SU-DHL-6 (cell line): Measurements from ENCODE around the gene TNS1.

ENCODE experiments used
- H2AFZ ChIP-seq: fragments of 200-600 bp; sonication (generic); 2 replicates; pipeline ENCODE4 v1.6.1; 2014; ENCODE audit warnings: low read depth, mild to moderate bottlenecking, moderate library complexity, mixed read lengths, antibody characterized with exemption, low read length; ENCODE audit not compliant: severe bottlenecking
- H3F3A ChIP-seq: fragments of 200-600 bp; shearing (Covaris generic); 2 replicates; pipeline ENCODE4 v1.6.0; 2016; ENCODE audit warnings: antibody characterized with exemption, mild to moderate bottlenecking; ENCODE audit not compliant: insufficient read depth
- H3K27ac ChIP-seq: fragments of 200-600 bp; sonication (generic); 2 replicates; pipeline ENCODE4 v1.5.1; 2016; ENCODE audit warnings: low read depth, mild to moderate bottlenecking, low read length, moderate library complexity, mixed read lengths
- H3K27me3 ChIP-seq: fragments of 200-600 bp; sonication (generic), shearing (Covaris generic); 2 replicates; pipeline ENCODE4 v1.6.0; 2014; ENCODE audit warnings: mild to moderate bottlenecking, low read length
- H3K36me3 ChIP-seq: fragments of 200-600 bp; sonication (generic); 2 replicates; pipeline ENCODE4 v1.6.1; 2014; ENCODE audit warnings: mild to moderate bottlenecking, low read length, mixed read lengths
- H3K4me2 ChIP-seq: fragments of 300-600, 200-600 bp; shearing (Covaris generic), sonication (generic); 2 replicates; pipeline ENCODE4 v1.6.0; 2014; ENCODE audit warnings: low read length, low read depth, mild to moderate bottlenecking; ENCODE audit not compliant: poor library complexity, severe bottlenecking
- H3K4me3 ChIP-seq: fragments of 200-600 bp; sonication (generic); 2 replicates; pipeline ENCODE4 v1.5.1; 2014; ENCODE audit warnings: antibody characterized with exemption, low read length, mild to moderate bottlenecking, mixed read lengths; ENCODE audit not compliant: insufficient read depth, poor library complexity, severe bottlenecking
- H3K79me2 ChIP-seq: fragments of 200-600 bp; sonication (generic); 2 replicates; pipeline ENCODE4 v1.6.1; 2014; ENCODE audit warnings: mild to moderate bottlenecking, low read length, moderate library complexity; ENCODE audit not compliant: insufficient read depth
- H3K9ac ChIP-seq: fragments of 200-600 bp; sonication (generic); 2 replicates; pipeline ENCODE4 v1.7.0; 2014; ENCODE audit warnings: mild to moderate bottlenecking, low read length
- H3K9me2 ChIP-seq: fragments of 200-600 bp; sonication (generic); replicated peaks from 2 replicates; pipeline ENCODE4 v1.6.1; 2014; ENCODE audit warnings: low read length; ENCODE audit not compliant: insufficient read depth
- H3K9me3 ChIP-seq: fragments of 200-600 bp; sonication (generic); 2 replicates; pipeline ENCODE4 v1.6.1; 2014; ENCODE audit warnings: low read length, mixed read lengths; ENCODE audit not compliant: insufficient read depth
- H4K20me1 ChIP-seq: fragments of 200-600 bp; sonication (generic); 2 replicates; pipeline ENCODE4 v1.6.1; 2014; ENCODE audit warnings: low read depth, mild to moderate bottlenecking, antibody characterized with exemption, low read length, moderate library complexity, mixed read lengths
- EZH2phosphoT487 ChIP-seq: fragments of 200-600 bp; sonication (generic), shearing (Covaris generic); conservative IDR thresholded peaks from 2 replicates; pipeline ENCODE4 v1.6.1; 2018; ENCODE audit warnings: mild to moderate bottlenecking, antibody characterized with exemption, low read length, moderate library complexity, mixed read lengths
- TF ChIP-seq, protein P1 (sequence below): fragments of 200-600 bp; sonication (generic); IDR thresholded peaks from one replicate; pipeline ENCODE4 v1.5.1; 2017; ENCODE audit warnings: antibody characterized with exemption, mild to moderate bottlenecking, low read length, moderate library complexity; ENCODE audit not compliant: insufficient read depth, poor library complexity, severe bottlenecking

The TNS1 gene

DNA sequence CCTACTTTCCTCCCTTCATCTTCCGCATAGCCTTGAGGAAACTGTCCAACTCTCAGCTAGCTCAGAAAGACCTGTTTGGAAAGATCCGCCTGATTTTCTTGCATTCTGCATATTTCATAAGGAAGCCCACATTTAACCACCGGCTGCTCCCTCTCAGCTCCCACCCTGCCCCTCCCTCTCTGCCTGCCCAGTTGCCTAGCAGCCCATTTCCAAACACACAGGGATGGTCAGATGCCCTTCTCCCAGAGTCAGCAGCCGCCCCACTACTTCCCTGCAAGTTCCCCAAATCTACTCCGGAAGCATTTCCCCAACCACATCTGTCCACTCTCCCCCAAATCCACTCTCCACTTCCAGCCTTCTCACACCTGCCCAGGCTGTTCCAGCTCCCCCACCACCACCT lies 96.0 kb downstream of the TNS1 start:
- no peaks in the 10 kb centered on the region for H3K36me3 ChIP-seq
- no peak overlapping the region for H3K9ac ChIP-seq
- H2AFZ ChIP-seq = no peak overlapping the region
- no peak overlapping the region for H3K4me3 ChIP-seq
- no peaks in the 10 kb centered on the region for H3K9me3 ChIP-seq
- no peak for TF ChIP-seq EZH2phosphoT487
- TF ChIP-seq, protein P1, sequence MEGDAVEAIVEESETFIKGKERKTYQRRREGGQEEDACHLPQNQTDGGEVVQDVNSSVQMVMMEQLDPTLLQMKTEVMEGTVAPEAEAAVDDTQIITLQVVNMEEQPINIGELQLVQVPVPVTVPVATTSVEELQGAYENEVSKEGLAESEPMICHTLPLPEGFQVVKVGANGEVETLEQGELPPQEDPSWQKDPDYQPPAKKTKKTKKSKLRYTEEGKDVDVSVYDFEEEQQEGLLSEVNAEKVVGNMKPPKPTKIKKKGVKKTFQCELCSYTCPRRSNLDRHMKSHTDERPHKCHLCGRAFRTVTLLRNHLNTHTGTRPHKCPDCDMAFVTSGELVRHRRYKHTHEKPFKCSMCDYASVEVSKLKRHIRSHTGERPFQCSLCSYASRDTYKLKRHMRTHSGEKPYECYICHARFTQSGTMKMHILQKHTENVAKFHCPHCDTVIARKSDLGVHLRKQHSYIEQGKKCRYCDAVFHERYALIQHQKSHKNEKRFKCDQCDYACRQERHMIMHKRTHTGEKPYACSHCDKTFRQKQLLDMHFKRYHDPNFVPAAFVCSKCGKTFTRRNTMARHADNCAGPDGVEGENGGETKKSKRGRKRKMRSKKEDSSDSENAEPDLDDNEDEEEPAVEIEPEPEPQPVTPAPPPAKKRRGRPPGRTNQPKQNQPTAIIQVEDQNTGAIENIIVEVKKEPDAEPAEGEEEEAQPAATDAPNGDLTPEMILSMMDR = no peak
- no peaks in the 10 kb centered on the region for H3F3A ChIP-seq
- H3K27me3 ChIP-seq = no peaks in the 10 kb centered on the region
- no peaks in the 10 kb centered on the region for H4K20me1 ChIP-seq
- H3K4me2 ChIP-seq = no peak overlapping the region
- no peaks in the 10 kb centered on the region for H3K9me2 ChIP-seq
- no peaks in the 10 kb centered on the region for H3K79me2 ChIP-seq
- no peak overlapping the region for H3K27ac ChIP-seq

DNA sequence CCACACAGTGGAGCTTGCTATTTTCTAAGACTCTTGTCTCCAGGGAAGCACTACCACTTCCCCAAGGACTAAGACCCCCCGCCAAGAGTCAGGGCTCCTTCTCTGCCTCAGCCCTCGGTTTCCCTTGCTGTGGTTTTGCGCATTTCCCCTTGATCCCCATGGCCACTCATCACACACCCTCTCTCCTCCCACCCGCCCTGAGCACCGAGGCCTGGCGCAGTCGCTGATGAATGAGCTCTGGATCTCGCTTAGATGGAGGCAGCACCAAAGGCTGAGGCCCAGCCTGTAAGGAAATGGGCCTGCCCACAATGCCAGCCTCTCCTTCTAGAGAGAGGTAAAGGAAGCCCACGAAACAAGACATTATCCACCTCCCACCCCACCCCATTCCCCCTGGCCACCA lies 96.9 kb downstream of the TNS1 start:
- Histone ChIP-seq H2AFZ (no peak overlapping the region), H3K9me3 (no peaks in the 10 kb centered on the region), H4K20me1 (no peaks in the 10 kb centered on the region), H3K4me2 (no peak overlapping the region), H3K9ac (no peak overlapping the region), H3K9me2 (no peaks in the 10 kb centered on the region), H3K27me3 (no peaks in the 10 kb centered on the region), H3K79me2 (no peaks in the 10 kb centered on the region), H3K4me3 (no peak overlapping the region), H3K27ac (no peak overlapping the region), H3F3A (no peaks in the 10 kb centered on the region), H3K36me3 (no peaks in the 10 kb centered on the region)
- TF ChIP-seq, protein P1 = no peak
- no peak for TF ChIP-seq EZH2phosphoT487

DNA sequence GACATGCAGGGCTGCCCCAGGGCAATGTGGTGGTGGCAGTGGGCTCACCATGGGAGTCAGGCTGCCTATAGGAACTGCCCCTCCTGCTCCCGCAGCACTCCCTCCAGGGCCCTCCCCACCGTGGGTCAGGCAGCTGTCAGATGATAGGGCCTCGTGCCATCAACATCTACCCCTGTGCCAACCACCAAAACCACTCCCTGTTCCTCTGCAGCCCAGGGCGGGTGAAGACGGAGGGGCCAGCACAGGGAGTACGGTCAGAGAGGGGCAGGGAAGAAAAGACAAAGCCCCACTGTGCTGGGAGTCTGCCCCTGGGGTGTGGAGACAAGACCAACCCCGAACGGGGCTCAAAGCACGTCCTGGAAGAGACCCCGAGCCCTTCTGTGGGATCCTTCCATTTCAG lies 97.4 kb downstream of the TNS1 start:
- Histone ChIP-seq H2AFZ (no peak overlapping the region), H3F3A (no peaks in the 10 kb centered on the region), H3K4me2 (no peak overlapping the region), H3K79me2 (no peaks in the 10 kb centered on the region), H3K9me3 (no peaks in the 10 kb centered on the region), H3K4me3 (no peak overlapping the region), H3K36me3 (no peaks in the 10 kb centered on the region), H3K27ac (no peak overlapping the region), H3K27me3 (no peaks in the 10 kb centered on the region), H4K20me1 (no peaks in the 10 kb centered on the region), H3K9ac (no peak overlapping the region), H3K9me2 (no peaks in the 10 kb centered on the region)
- no peak for TF ChIP-seq EZH2phosphoT487
- TF ChIP-seq, protein P1 = no peak

DNA sequence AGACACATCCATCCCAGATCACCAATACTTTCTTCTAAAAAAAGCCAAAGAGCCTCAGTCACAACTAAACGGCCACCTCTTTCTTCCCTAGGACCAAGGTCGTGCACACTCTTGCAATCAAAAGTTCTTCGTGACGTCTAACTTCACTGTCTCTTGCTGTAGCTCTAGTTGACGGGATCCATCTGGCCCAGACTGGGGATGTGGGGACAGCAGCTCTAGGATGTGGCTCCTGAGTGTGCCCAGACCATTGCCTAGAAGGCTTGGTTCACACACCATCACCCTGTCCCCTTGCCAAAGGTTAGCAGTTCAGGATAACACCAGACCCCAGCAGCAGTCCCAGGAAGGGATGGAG lies 98.2 kb downstream of the TNS1 start:
- H3K4me2 ChIP-seq = no peak overlapping the region
- no peaks in the 10 kb centered on the region for H3K9me2 ChIP-seq
- H3K9me3 ChIP-seq = no peaks in the 10 kb centered on the region
- no peaks in the 10 kb centered on the region for H4K20me1 ChIP-seq
- no peak overlapping the region for H3K4me3 ChIP-seq
- H3K79me2 ChIP-seq = no peaks in the 10 kb centered on the region
- no peak overlapping the region for H3K27ac ChIP-seq
- no peak overlapping the region for H2AFZ ChIP-seq
- H3K9ac ChIP-seq = no peak overlapping the region
- no peaks in the 10 kb centered on the region for H3K27me3 ChIP-seq
- no peaks in the 10 kb centered on the region for H3F3A ChIP-seq
- no peaks in the 10 kb centered on the region for H3K36me3 ChIP-seq
- no peak for TF ChIP-seq EZH2phosphoT487
- TF ChIP-seq, protein P1 = no peak
